Hepatic stellate cell (primary cell): ENCODE data around the gene DISP3.

Experiments
- DNase-seq: peaks from one replicate; pipeline ENCODE4 v3.0.0; 2011; ENCODE audit warnings: low spot score

The DISP3 gene

DNA sequence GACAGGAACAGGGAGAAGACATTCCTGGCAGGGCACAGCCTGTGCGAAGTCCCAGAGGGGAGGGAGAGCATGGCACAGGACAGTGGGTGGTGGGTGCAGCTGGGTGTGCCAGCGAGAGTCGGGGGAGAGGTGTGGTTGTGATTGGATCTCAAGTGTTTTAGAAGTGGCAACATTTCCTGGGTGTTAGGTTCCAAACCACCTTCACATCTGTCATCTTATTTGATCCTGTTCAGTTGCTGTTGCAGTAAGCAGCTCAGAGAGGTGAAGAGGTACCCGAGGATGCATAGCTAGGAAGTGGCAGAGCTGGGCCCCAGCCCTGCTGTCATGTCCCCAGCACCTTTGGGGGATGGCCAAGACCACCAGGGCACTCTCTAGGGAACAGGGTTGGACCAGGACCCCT, 22.0 kb upstream of the DISP3 start:
- DNase-seq, result no peak

DNA sequence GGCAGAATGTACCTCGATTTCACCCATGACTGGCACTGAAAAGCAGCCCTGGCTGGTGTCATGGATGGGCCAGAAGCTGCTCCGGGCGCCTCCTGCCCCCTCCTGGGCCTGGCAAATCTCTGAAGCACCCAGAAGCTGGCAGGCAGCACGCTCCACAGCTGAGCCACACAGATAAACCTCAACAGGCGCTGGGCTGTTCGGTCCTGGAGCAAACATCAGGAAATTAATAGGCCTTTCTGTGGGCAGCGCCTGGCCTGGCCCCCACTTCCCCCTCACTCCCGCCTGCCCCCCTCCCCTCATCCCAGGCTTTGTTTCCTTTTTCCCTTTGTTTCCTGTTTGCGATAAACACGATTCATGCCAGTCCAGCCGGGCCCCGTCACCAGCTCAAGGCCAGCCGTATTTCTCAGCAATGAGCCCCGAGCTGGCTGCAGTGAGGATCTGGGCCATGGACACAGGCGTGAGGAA, 20.1 kb upstream of the DISP3 start:
- DNase-seq, result no peak

DNA sequence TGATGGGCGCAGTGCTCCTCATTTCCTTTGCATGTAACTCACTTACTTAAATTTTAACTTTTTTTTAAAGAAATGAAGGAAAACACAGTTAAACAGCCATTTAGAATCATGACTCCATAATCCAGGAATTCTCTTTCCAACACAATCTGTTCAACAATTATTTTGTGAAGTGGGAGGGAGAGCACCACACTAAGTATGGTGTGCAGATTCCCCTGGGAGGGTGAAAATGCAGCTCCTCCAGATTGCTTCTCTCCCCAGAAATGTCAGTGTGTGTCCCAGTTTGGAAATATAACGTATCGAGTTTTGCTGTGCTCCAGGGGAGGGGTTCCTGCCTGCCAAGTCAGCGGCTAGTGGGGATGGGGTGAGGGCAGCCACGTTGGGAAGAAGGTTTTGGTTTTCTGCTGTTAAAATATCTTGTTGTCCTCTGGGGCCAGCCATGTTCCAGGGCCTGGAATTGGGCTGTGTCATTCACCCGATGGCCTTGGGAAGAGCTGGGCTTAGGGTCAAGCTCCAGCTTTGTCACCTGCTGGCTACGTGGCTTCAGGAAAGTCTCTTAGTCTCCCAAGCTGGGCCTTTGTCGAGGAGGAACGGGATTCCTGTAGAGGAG, 17.3 kb upstream of the DISP3 start:
- DNase-seq, result no peak

DNA sequence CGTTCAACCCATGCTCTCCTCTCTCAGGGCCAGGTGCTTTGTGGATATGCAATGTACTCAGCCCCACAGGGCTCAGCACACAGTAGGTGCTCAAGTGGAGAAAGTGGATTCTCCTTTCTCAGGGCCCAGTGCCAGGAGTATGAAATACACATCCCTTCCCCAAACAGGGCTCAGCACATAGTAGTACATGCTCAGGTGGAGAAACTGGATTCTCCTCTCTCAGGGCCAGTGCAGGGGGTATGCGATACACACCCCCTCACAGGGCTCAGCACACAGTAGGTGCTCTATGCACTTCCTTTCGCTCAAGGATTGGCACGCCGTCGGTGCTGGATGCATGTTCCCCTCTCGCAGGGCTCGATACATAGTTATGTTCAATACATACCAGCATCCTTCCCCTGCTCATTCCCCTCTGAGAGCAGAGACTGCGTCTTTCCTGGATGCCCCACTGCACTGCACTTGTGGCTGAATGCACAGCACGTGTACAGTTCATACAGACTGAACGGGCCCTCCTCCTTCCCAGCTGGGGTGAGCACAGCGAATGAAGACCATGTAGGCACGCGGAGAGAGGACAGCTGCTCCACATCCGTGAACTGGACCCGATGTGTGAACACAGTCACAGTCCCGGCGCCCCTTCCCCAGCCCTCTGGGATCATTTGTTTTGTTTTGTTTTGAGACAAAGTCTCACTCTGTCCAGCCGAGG, 16.6 kb upstream of the DISP3 start:
- no peak for DNase-seq

DNA sequence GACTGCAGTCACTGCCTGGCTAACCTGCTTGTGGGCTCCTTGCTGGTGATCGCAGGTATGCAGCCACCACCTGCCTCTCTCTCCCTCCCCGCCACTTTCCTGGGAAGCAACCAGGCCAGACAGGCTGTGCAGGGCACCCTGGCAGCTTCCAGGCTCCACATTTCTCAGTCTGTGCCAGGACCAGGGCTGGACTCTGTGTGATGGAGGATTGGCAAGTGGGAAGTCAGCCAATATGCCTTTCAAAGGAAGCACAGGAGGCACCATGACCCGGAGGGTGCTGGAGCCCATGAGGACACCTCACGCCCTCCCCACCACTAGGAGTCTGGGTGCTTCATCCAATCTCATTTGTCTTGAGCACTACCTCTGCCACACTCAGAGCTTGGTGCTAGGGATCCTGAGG, 15.8 kb upstream of the DISP3 start:
- DNase-seq, result no peak

DNA sequence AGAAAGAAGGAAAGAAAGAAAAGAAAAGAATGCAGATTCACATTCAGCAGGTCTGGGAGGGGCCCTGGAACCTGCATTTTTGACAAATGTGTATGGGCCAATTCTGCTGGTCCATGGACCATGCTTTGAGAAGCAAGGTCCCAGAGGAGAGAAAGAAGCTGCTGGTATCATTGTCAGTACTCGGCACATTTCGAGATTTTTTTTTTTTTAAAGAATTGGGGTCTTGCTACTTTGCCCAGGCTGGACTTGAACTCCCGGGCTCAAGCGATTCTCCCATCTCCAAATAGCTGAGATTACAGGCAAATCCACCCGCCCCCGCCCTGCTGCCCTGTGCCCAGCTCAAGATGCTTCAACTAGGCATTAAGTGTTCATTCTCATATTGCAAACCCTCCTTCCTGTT, 13.6 kb upstream of the DISP3 start:
- DNase-seq, result no peak

DNA sequence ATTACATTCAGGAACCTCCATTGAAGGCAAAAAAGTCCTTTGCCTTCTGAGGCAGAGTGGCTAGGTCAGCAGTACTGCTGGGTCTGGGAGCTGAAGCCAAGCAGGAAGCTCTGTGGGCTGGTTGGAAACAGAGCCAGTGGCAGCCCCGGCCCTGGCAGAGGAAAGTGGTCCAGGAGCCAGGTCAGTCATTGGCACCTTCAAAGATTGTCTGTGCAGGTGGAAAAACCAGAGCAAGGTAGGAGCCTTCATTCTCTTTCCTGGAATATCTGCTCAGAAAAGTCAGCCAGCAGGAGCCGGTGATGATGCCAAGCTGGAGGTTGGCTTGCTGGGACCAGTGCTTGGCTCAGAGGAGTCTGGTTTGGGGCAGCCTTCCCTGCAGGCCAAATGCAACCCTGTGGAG, 12.5 kb upstream of the DISP3 start:
- DNase-seq, result no peak

DNA sequence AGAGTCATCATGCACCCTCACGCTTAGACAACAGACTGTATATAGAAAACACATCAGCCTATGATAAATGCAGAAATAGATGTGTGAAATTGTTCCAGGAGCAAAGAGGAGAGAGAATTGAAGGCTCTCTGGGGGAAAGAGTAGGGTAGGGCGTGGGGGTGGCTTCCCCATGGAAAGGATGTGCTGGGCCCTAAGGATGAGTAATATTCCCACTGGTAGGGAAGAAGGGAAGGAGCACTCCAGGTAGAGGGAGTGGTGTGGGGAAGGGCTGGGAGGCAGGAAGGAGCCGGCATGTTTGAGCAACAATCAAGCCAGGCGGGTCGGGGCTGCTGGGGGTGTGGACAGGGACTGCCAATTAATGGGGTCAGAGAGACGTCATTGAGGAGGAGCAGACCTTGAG, 10.1 kb upstream of the DISP3 start:
- no peak for DNase-seq

DNA sequence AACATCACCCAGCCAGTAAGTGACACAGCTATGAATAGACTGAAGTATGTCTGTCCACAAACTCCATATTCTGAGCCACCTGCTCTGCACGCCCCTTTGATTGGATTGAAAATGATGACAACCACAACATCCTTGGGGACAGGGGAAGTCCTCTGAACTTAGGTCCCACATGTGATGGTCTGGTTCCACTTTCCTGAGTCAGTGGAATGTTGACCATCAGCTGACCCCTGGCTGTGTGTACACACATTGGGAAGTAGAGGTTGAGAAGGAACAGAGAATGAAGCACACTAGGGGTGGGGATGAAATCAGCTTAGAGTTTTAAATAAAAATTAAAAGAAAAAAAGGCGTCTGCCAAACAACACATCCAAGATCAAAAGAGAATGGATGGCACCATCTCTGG, 8.0 kb upstream of the DISP3 start:
- DNase-seq, result no peak

DNA sequence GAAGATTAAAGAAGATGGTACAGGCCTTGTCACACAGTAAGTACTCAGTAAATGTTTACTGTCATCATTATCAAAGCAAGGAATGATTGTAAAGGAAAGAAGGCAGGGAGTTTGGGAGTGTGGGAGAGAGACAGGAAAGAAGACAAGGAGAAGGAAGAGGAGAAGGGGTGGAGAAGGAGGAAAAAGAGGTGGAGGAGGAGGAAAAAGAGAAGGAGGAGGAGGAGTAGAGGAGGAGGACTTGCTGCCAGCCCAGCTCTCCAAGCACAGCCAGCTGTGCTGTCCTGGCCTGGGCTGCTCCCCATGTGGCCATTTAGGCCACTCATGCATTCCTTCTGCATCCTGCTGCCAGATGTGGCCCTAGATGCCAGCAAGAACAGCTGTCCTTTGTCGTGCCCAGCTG, 7.5 kb upstream of the DISP3 start:
- DNase-seq, result no peak

DNA sequence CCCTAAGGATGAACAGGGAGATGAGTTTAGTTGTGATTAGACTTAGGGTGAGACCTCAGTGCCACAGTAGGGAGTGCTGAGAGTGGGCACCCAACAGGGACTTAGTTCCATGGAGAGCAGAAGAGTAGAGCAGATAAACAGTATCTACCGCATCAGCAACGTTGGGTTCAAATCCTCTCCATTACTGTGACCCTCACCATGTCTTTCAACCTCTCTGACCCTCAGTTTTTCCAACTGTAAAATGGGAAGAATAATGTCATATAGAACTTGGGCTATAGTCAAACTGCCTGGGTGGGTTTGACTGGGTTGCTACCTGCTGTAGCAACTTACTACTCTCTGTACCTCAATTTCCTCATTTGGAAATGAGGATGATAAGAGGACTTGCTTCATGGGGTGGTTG, 6.7 kb upstream of the DISP3 start:
- DNase-seq, result no peak

DNA sequence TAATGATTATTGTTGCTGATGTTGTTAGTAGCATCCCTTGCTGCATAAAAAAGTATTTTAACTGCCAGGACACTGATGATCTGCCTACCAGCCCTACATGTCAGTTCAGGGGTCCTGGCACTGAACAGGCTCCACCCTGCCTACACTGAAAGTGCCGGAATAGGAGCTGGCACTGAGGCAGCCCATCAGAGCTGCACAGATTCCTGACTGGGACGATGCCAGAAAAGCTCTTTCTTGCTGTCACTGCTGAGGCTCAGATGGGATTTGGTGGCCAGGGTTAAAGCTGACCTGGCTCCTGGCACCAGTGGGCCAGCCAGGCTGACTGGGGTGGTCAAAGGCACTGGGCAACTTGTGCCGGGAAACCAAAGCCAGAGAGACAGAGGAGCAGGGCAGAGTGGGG, 6.2 kb upstream of the DISP3 start:
- DNase-seq, result no peak

DNA sequence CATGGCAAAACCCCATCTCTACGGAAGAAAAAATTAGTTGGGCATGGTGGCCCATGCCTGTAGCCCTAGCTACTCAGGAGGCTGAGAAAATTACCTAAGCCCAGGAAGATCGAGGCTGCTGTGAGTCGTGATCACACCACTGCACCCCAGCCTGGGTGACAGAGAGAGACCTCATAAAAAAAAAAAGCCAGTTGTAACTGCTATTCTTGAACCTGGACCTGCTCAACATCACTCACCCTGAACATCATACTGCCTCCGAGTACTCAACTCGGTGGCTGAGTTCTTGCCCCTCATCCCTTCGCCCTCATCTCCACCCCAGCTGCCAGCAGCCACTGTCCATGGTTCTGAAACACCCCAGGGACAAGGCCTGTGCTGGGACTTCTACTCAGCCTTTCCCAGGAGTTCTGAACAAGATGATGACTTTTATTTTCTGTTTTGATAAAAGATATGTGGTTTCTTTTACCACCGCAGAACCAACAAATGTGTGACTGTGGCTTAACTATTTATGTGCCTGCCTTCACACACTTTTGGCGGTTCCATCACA, 5.4 kb upstream of the DISP3 start:
- DNase-seq, result no peak

DNA sequence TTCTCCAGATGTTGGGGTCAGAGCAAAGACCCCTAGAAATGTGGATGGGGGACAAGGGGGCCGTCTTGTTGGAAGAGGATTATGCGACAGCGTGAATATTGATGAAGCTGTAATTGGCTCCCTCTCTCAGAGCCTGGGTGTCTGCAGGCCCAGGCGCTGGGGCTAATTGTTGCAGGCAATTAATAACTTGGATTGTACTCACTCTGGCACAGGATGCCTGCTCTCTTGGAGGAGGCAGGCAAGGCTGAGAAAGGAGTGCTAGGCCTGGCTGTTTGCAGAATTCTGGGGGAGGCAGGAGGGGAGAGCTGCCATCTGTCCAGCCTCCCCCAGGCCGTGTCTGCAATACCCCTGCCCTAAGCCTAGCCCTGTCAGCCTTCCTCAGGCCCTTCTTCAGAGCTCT, 4.1 kb upstream of the DISP3 start:
- DNase-seq, result no peak

DNA sequence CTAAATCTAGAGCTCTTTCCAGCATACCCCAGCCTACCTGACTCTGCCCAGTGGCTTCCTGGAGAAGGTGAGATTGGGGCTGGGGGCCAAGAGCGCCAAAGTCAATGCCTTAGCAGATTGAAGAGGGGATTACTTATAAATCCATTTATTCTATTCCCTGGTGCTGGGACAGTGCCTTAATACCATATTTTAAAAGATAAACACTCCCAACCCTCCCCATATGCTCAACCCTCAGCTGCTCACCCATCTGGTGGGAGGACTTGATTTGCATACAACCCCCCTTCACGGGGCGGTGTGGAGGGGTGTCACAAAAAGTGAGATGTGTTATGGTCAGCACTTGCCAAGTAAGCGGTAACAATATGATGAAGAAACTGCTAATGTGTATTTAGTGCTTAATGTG, 3.2 kb upstream of the DISP3 start:
- no peak for DNase-seq

DNA sequence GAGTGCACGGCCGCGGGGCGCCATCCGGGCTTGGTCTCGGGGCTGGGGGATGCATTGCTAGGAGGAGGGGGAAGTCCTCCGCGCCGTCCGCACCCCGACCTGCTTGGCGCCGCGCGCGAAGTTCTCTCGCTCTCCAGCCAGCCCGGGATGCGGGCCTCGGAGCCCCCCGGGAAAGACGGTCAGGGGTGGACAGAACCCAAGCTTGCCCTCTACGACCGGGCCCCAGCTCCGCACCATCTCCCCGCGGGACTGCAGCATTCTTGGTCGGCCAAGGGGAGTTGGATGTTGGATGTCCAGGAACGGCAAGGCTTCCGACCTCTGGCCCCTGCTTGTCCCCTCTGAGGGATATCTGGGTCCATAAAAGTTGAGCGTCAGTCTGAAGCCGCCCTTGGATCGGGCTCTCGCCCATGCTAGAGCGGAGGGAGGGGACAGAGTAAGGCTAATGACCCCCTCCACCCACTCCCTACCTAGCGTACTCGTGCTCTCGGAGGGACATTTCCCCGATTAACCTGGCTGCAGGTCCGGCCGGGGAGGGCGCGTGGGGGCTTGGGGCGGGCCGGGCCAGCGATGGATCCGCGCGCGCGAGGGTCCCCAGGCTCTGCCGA, 522 bp downstream of the DISP3 start:
- DNase-seq, result no peak

DNA sequence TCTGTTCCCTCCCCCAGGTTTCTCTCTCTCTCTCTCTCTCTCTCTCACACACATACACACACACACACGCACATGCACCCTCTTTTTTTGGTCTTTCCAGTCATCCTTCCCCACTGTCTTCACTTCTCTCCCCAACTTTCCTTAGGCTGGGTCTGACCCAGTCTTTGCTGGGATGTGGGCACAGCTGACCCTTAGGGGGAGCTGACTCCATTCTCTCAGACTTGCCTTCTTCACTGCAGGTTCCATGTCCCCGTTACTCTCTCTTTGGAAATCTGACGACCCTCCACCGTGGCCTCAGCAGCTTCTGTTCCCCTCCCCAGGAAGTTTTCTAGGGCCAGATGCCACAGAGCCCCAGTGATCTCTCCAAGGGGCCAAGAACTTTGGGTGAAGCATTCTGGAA, 2.1 kb downstream of the DISP3 start:
- DNase-seq, result no peak

DNA sequence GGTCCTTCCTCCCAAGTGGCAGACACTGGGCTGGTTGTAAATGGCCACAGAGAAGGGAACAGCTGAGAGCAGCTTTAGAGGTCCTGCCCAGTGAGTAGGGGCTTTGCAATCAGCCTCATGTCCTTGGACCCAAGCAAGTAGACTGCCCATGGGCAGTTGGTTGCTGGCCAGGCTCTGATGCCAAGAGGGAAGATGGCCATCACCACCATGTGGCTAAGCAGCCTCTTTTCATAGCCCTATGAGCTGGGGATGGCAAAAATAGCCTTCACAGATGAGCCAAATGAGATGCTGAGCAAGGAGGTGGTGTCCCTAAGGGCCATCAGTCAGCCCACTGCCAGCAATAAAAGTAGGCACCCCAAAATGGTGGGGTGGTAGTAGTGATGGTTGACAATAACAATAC, 3.2 kb downstream of the DISP3 start:
- DNase-seq, result no peak

DNA sequence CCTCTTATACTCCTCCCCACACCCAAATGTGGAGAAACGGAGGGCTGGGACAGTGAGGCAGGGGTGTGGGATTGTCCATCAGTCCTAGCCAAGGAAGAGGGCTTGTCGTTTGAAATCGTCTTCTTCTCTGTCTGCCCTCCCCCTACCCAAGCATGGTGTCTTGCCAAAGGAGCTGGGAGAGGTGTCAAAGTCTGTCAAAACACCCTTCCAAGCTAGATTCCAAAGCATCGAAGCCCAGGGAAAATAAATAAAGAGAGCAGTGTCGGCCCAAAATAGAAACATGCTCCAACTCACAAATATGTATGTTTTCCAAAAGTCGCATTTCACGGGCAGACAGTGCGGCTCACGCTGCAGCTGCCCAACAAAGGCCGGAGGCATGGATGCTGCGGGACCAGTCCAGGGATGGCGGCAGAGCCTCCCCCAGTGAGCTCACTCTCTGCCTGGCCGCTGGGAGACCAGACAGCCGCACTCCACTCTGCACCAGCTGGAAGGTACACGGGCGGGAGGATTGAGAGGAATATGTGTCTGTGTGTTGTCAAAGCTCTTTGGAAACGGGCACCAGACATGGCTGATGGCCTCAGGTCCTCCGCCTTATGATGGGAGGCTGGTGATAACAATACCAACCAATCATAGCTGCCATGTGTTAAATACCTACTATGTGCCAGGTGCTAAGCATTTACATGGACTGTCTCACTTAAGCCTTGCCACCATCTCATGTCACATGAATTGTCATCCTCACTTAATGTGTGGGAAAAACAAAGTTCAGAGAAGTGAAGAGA, 3.9 kb downstream of the DISP3 start:
- DNase-seq, result no peak

DNA sequence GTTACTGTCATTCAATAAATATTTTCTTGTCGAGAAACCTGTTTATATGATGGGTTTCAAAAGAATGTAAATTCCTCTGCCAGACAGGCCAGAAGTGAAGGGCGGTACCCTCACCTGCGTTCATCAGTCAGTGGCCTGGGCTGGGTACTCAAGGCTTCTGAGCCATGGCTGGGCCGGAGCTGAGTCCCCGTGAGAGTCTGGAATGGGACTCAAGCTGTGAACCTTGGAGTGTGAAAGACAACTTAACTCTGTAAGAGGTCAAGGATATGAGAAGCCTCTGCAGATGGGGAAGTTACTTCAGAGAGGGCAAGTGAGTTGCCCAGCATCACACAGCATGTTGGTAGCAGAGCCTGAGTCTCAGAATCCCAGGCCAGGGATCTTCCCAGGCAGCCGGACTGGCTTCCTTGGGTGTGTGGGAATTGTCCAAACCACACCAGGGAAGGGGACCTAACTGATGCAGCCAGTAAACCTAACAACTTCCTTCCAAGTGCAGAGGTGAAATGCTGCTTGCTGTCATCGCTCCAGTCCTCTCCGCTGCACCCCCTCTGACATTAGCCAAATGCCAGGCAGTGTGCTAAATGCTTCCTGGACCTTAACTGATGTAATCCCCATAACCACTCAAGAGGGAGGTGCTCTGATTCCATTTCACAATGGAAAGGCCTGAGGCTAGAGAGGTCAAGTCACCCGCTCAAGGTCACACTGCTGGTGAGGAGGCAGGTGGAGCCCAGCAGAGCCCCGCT, 4.8 kb downstream of the DISP3 start:
- no peak for DNase-seq

DNA sequence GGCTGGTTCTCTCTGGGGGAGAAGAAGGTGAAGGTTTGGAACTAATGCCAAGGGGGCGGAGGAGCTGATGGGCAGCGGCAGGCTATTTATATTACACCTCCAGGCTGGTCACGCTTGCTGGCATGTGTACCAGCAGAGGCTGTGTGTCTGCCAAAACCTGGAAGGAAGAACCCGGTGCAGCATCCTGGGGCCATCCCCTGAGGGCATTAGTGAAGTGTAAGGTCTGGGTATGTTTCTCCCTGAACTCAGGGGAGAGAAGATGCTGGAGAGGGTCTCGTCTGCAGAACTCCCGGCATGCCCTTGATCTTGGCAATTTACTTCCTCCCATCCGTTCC, 5.3 kb downstream of the DISP3 start:
- no peak for DNase-seq

DNA sequence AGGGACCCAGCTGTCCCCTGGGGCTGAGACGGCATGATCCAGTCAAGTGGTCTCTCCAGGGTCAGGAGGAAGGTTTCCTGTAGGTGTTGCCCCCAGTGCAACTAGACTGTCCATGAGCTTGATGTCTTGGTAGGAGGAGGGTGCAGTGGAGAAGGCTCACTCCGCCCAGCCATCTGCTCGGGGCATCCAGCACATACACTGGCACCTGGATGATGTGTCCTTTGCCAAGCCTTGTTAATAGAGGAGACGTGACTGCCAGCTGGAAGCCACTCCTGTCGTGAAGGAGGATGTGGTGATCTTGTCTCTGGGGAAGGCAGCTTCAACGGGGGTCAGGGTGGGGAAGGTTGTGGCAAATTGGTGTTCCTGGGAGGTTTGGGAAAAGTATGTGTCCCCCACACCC, 6.2 kb downstream of the DISP3 start:
- DNase-seq, result no peak
